ENCODE measurements around the gene RANBP10. TPM values are rescaled to one million over a fixed set of nuclear protein-coding genes. Genes with fewer than 3 reads are reported as not detected.
A peak's percentile ranks its signal among the peaks of the same experiment; 100 is the strongest.

RANBP10 gene
- total RNA-seq, 1 donor from 2014 or later, result 34.1 TPM

DNA sequence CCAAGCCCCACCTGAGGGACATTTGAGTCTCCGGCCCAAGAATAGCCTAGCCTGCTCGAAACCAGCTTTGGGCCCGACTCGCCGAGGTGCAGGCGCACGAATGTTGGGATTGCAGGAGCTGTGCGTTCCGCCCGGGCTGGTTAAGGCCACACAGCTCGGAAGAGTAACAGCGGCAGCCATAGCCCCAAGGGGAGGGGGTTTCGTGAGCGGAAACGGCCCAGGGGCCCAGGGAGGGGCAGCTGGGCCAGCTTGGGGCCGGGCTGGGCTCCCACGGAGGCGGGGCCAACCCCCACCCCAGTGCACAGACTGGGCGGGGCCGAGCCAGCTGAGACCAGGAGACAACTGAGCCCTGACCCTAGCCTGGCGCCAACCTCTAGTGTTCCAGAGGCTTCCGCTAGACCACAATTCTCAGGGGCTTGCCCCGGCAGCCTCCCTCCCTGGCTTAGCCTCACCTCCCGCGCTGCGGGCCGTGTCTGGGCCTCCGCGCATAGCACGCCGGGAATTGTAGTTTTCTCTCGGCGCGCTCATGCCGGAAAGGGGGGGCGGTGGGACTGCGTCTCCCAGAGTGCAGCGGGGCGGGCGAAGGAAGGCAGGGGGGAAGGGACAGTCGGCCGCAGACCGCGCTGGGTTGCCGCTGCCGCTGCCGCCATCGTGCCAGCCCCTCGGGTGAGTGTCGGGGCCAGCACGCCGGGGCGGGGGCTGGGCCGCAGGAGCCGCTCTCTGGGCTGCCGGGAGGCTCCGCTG is 40.1 kb upstream of the RANBP10 start, which contains the start of gene NUTF2:
Gene NUTF2, plus strand, starts transcription at position 614 of the 744 bp plus-strand sequence. CDS start 18,198 bp downstream, outside the sequence.
- TF ChIP-seq, protein P1, sequence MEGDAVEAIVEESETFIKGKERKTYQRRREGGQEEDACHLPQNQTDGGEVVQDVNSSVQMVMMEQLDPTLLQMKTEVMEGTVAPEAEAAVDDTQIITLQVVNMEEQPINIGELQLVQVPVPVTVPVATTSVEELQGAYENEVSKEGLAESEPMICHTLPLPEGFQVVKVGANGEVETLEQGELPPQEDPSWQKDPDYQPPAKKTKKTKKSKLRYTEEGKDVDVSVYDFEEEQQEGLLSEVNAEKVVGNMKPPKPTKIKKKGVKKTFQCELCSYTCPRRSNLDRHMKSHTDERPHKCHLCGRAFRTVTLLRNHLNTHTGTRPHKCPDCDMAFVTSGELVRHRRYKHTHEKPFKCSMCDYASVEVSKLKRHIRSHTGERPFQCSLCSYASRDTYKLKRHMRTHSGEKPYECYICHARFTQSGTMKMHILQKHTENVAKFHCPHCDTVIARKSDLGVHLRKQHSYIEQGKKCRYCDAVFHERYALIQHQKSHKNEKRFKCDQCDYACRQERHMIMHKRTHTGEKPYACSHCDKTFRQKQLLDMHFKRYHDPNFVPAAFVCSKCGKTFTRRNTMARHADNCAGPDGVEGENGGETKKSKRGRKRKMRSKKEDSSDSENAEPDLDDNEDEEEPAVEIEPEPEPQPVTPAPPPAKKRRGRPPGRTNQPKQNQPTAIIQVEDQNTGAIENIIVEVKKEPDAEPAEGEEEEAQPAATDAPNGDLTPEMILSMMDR (IDR thresholded peaks at IDR 0.05; ENCODE audit: unreplicated experiment), result no peak

DNA sequence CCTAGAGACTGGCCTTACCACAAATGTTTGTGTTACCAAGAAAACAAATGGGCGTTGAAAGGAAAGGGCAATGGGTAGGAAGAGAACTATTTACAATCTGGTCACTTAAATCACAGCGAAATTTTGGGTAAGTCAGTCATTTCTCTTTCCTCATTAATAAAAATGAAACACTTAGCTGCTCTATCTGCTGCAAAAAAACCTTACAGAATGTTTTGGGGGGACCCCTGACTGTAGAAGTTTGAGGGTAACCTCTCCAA is 39.6 kb upstream of the RANBP10 start:
- Mint-ChIP-seq H3K4me3 (ENCODE audit: low read depth) (peak overlapping the region; percentile 79), H3K27ac (peak overlapping the region; percentile 95), H3K4me1 (ENCODE audit: low read depth) (peaks cover 43% of the 10 kb centered on the region), H3K36me3 (ENCODE audit: insufficient read depth) (peaks cover 1% of the 10 kb centered on the region), H3K9me3 (ENCODE audit: low read depth) (no peaks in the 10 kb centered on the region), H3K27me3 (no peaks in the 10 kb centered on the region)
- DNase-seq (ENCODE audit: low spot score, unreplicated experiment), result no peak
- TF ChIP-seq, protein P1 (IDR thresholded peaks at IDR 0.05; ENCODE audit: unreplicated experiment), result no peak

More for the DNA sequence above, 40.1 kb upstream of the RANBP10 start, which contains the start of gene NUTF2:
- no peaks in the 10 kb centered on the region for H3K9me3 Mint-ChIP-seq (ENCODE audit: low read depth)
- no peaks in the 10 kb centered on the region for H3K27me3 Mint-ChIP-seq
- peak within 1 kb of the TSS; percentile 98 for H3K27ac Mint-ChIP-seq
- H3K4me3 Mint-ChIP-seq (ENCODE audit: low read depth), result peak within 1 kb of the TSS; percentile 90
- peaks cover 41% of the 10 kb centered on the region for H3K4me1 Mint-ChIP-seq (ENCODE audit: low read depth)
- peak; percentile 97 for DNase-seq (ENCODE audit: low spot score, unreplicated experiment)
- H3K36me3 Mint-ChIP-seq (ENCODE audit: insufficient read depth), result peaks cover 1% of the 10 kb centered on the region

DNA sequence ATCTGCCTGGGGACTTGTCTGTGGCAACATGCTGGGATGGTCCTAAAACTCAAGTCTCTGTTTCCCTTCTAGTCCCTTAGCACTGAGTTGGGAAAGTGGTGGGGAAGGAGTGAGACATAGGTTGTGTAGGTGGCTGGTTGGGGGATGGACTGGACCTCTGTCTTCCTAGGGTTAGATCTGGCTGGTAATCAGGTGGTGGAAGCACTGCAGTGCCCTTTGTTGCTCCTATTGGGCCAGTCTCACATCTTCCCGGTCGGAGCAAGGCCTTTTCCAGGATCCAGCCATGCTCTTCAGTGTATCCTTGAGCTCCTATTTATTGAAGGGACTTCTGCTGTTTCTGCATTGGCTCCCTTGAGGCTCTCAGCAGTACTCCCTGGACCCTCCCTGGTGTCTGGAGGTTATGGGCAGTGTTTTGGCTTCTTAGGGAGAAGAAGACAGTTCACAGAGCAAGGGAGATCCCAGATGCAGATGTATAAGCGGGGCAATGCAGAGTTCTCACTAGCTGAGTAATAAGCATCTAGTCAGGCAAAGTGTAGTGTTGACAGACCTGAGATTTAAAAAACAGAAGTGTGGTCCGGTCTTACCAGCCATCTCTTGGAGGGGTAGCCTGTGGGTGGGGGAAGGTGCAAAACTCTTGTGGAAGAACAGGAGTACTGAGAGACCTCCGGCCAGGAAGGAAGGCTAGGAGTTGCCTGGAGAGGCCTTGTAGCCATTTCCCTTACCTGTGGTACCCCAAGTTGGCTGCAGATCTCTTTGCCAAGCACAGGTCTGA is 39.1 kb upstream of the RANBP10 start:
- TF ChIP-seq, protein P1 (IDR thresholded peaks at IDR 0.05; ENCODE audit: unreplicated experiment), result no peak
- H3K27ac Mint-ChIP-seq, result peak overlapping the region; percentile 95
- DNase-seq (ENCODE audit: low spot score, unreplicated experiment), result no peak
- H3K9me3 Mint-ChIP-seq (ENCODE audit: low read depth), result no peaks in the 10 kb centered on the region
- peaks cover 43% of the 10 kb centered on the region for H3K4me1 Mint-ChIP-seq (ENCODE audit: low read depth)
- H3K27me3 Mint-ChIP-seq, result no peaks in the 10 kb centered on the region
- H3K4me3 Mint-ChIP-seq (ENCODE audit: low read depth), result peak overlapping the region; percentile 79
- peaks cover 1% of the 10 kb centered on the region for H3K36me3 Mint-ChIP-seq (ENCODE audit: insufficient read depth)

DNA sequence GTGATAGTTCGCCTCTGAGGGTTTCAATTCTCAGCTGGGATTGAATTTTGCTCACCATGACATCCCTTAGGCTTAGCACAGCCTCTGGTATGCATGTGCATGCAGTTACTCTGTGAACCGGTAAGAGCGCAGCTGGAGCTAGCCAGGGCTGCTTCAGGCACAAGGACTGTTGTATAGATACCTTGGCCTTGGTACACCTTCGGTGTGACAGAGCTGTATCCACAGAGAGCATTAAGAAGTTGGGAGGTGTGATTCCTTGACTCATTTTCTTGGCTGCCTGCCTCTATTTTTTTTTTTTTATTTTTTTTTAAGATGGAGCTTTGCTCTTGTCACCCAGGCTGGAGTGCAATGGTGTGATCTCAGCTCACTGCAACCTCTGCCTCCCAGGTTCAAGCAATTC is 38.1 kb upstream of the RANBP10 start:
- Mint-ChIP-seq H3K27me3 (no peaks in the 10 kb centered on the region), H3K27ac (no peak overlapping the region), H3K4me3 (ENCODE audit: low read depth) (peak overlapping the region; percentile 90), H3K36me3 (ENCODE audit: insufficient read depth) (peaks cover 1% of the 10 kb centered on the region), H3K9me3 (ENCODE audit: low read depth) (no peaks in the 10 kb centered on the region), H3K4me1 (ENCODE audit: low read depth) (peaks cover 42% of the 10 kb centered on the region)
- TF ChIP-seq, protein P1 (IDR thresholded peaks at IDR 0.05; ENCODE audit: unreplicated experiment), result no peak
- DNase-seq (ENCODE audit: low spot score, unreplicated experiment), result no peak

DNA sequence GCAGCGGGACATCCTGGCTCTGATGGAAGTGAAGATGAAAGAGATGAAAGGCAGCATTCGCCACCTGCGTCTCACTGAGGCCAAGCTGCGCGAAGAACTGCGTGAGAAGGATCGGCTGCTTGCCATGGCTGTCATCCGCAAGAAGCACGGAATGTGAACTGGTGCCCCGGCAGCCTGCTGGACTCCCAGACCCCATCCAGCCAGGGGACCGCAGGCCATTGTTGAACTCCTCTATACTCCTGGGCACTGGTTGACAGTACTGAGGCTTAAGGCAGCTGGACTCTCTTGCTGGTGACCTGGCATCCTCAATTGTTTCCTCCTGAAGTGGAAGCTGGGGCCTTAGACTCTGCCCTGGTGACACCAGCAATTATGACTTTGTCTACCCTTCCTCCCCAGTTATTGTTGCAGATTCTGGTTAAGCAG is 37.0 kb upstream of the RANBP10 start:
- H3K4me1 Mint-ChIP-seq (ENCODE audit: low read depth), result peaks cover 39% of the 10 kb centered on the region
- no peak for DNase-seq (ENCODE audit: low spot score, unreplicated experiment)

More for the DNA sequence above, 37.0 kb upstream of the RANBP10 start:
- Mint-ChIP-seq H3K27me3 (no peaks in the 10 kb centered on the region), H3K36me3 (ENCODE audit: insufficient read depth) (no peaks in the 10 kb centered on the region), H3K9me3 (ENCODE audit: low read depth) (no peaks in the 10 kb centered on the region), H3K4me3 (ENCODE audit: low read depth) (peak overlapping the region; percentile 90), H3K27ac (peak overlapping the region; percentile 95)
- TF ChIP-seq, protein P1 (IDR thresholded peaks at IDR 0.05; ENCODE audit: unreplicated experiment), result no peak
